Measurements from ENCODE around the gene CEP128. TPM values are rescaled to one million over a fixed set of nuclear protein-coding genes. Genes with fewer than 3 reads are reported as not detected.

Gene CEP128
- total RNA-seq, 4 donors from 2014 or later = 1.9 to 9.7 (median 4.0) TPM

- intact Hi-C loops (cut with DNase I; ENCODE audit: low total_unique reads) (no loop called here), in situ Hi-C loops (cut with MboI; ENCODE audit: low pct_ligation_motif_present in 1 of 4, low pct_unique_long_range_greater_than_20kb in 1 of 4, low sequenced_read_pairs in 3 of 4) (no loop called here)
- Histone ChIP-seq H3K27ac (no peak overlapping the region), H3K36me3 (no peaks in the 10 kb centered on the region), H3K27me3 (no peaks in the 10 kb centered on the region), H3K4me1 (no peaks in the 10 kb centered on the region), H3K9me3 (no peaks in the 10 kb centered on the region), H3K4me3 (no peak overlapping the region)
- no peak for DNase-seq
- WGBS, 2 donors (ENCODE audit: low coverage in 1 of 2) = 89 to 97% methylated on average over 4 to 5 of the region's 5 CpGs
- no peak for TF ChIP-seq CTCF (IDR thresholded peaks at IDR 0.05)
- no peak for TF ChIP-seq POLR2AphosphoS5 (IDR thresholded peaks at IDR 0.05)
- TF ChIP-seq POLR2A (IDR thresholded peaks at IDR 0.05) = no peak
- TF ChIP-seq EP300 (IDR thresholded peaks at IDR 0.05; ENCODE audit: low read depth) = no peak
Observed at GRCh38 chr14:80560800-80561657, 380.5 kb downstream of the CEP128 start.

GRCh38 chr14:80554139-80554538, 387.4 kb downstream of the CEP128 start:
- H3K27me3 ChIP-seq = no peaks in the 10 kb centered on the region
- H3K36me3 ChIP-seq = no peaks in the 10 kb centered on the region
- TF ChIP-seq POLR2A (IDR thresholded peaks at IDR 0.05) = no peak
- TF ChIP-seq EP300 (IDR thresholded peaks at IDR 0.05; ENCODE audit: low read depth) = no peak
- no peak for TF ChIP-seq CTCF (IDR thresholded peaks at IDR 0.05)
- TF ChIP-seq POLR2AphosphoS5 (IDR thresholded peaks at IDR 0.05) = no peak
- 86 to 88% methylated on average over 2 of the region's 2 CpGs for WGBS, 2 donors (ENCODE audit: low coverage in 1 of 2)
- H3K9me3 ChIP-seq = no peaks in the 10 kb centered on the region
- H3K4me1 ChIP-seq = no peaks in the 10 kb centered on the region
- no peak overlapping the region for H3K27ac ChIP-seq
- intact Hi-C loops (cut with DNase I; ENCODE audit: low total_unique reads) = no loop called here
- in situ Hi-C loops (cut with MboI; ENCODE audit: low pct_ligation_motif_present in 1 of 4, low pct_unique_long_range_greater_than_20kb in 1 of 4, low sequenced_read_pairs in 3 of 4) = no loop called here
- no peak for DNase-seq
- no peak overlapping the region for H3K4me3 ChIP-seq

GRCh38 chr14:80549141-80549540, 392.4 kb downstream of the CEP128 start:
- in situ Hi-C loops (cut with MboI; ENCODE audit: low pct_ligation_motif_present in 1 of 4, low pct_unique_long_range_greater_than_20kb in 1 of 4, low sequenced_read_pairs in 3 of 4) = no loop called here
- Histone ChIP-seq H3K36me3 (no peaks in the 10 kb centered on the region), H3K9me3 (no peaks in the 10 kb centered on the region), H3K27me3 (no peaks in the 10 kb centered on the region), H3K4me3 (no peak overlapping the region), H3K4me1 (no peaks in the 10 kb centered on the region), H3K27ac (no peak overlapping the region)
- 72 to 81% methylated on average over 6 of the region's 6 CpGs for WGBS, 2 donors (ENCODE audit: low coverage in 1 of 2)
- TF ChIP-seq POLR2AphosphoS5 (IDR thresholded peaks at IDR 0.05) = no peak
- TF ChIP-seq EP300 (IDR thresholded peaks at IDR 0.05; ENCODE audit: low read depth) = no peak
- TF ChIP-seq CTCF (IDR thresholded peaks at IDR 0.05) = no peak
- no peak for TF ChIP-seq POLR2A (IDR thresholded peaks at IDR 0.05)
- intact Hi-C loops (cut with DNase I; ENCODE audit: low total_unique reads) = no loop called here
- DNase-seq = no peak

GRCh38 chr14:80545935-80546854, 395.3 kb downstream of the CEP128 start:
- H3K27me3 ChIP-seq = no peaks in the 10 kb centered on the region
- intact Hi-C loops (cut with DNase I; ENCODE audit: low total_unique reads) (no loop called here), in situ Hi-C loops (cut with MboI; ENCODE audit: low pct_ligation_motif_present in 1 of 4, low pct_unique_long_range_greater_than_20kb in 1 of 4, low sequenced_read_pairs in 3 of 4) (no loop called here)
- no peak overlapping the region for H3K4me3 ChIP-seq
- H3K36me3 ChIP-seq = no peaks in the 10 kb centered on the region
- no peaks in the 10 kb centered on the region for H3K4me1 ChIP-seq
- no peak for DNase-seq
- no peaks in the 10 kb centered on the region for H3K9me3 ChIP-seq
- TF ChIP-seq POLR2A (IDR thresholded peaks at IDR 0.05) (no peak), POLR2AphosphoS5 (IDR thresholded peaks at IDR 0.05) (no peak), CTCF (IDR thresholded peaks at IDR 0.05) (no peak), EP300 (IDR thresholded peaks at IDR 0.05; ENCODE audit: low read depth) (no peak)
- WGBS, 2 donors (ENCODE audit: low coverage in 1 of 2) = 84 to 94% methylated on average over 3 to 4 of the region's 4 CpGs
- no peak overlapping the region for H3K27ac ChIP-seq

Measured in transverse colon (tissue), 4 donors.